Heart right ventricle (tissue), 16 donors: Measurements from ENCODE around the gene USP31. TPM values are rescaled to one million over a fixed set of nuclear protein-coding genes. Genes with fewer than 3 reads are reported as not detected.

Experiments
- ATAC-seq, 8 donors: fragments of 200-7000 bp; cut with Tn5 transposase; one replicate each; pipeline ENCODE4 v1.9.1; 2020; ENCODE audit warnings: mild to moderate bottlenecking in 8 of 8, moderate library complexity in 8 of 8, moderate number of reproducible peaks in 1 of 8
- DNase-seq, 2 donors: peaks; one replicate each; pipeline ENCODE4 v3.0.0-alpha.2; 2020
- H3K27ac ChIP-seq, 10 donors: fragments of 200-600 bp; sonication (generic) in 2 of 10; one replicate each; pipeline versions ENCODE4 v1.5.0 to v1.8.0; 2020 to 2022; ENCODE audit warnings: mild to moderate bottlenecking in 3 of 10
- H3K27me3 ChIP-seq, 7 donors: fragments of 200-600 bp; one replicate each; pipeline ENCODE4 v1.8.0; 2021 to 2022; ENCODE audit warnings: mild to moderate bottlenecking in 2 of 7
- H3K36me3 ChIP-seq, 9 donors: fragments of 200-600 bp; sonication (generic) in 1 of 9; one replicate each; pipeline versions ENCODE4 v1.5.0 to v1.8.0; 2020 to 2022; ENCODE audit warnings: mild to moderate bottlenecking in 2 of 9
- H3K4me1 ChIP-seq, 9 donors: fragments of 200-600 bp; sonication (generic) in 1 of 9; one replicate each; pipeline versions ENCODE4 v1.5.0 to v1.8.0; 2020 to 2022; ENCODE audit warnings: mild to moderate bottlenecking in 4 of 9
- H3K4me3 ChIP-seq, 10 donors: fragments of 200-600 bp; sonication (generic) in 2 of 10; one replicate each; pipeline versions ENCODE4 v1.5.0 to v1.8.0; 2020 to 2022; ENCODE audit warnings: mild to moderate bottlenecking in 7 of 10, moderate library complexity in 2 of 10
- H3K9me3 ChIP-seq, 11 donors: fragments of 200-600 bp in 10 of 11; sonication (generic) in 2 of 11; one replicate each; pipeline versions ENCODE4 v1.5.0 to v1.8.0; 2013 to 2022; ENCODE audit warnings: mild to moderate bottlenecking in 2 of 11, control low read depth in 1 of 11, moderate library complexity in 1 of 11
- CTCF ChIP-seq, 9 donors: fragments of 200-600 bp; sonication (generic) in 2 of 9; IDR thresholded peaks; one replicate each; pipeline versions ENCODE4 v1.5.0 to v1.8.0; 2021 to 2022; ENCODE audit warnings: antibody characterized with exemption in 9 of 9, mild to moderate bottlenecking in 5 of 9, moderate library complexity in 1 of 9
- WGBS, 2 donors: extraction: QIAGEN DNeasy Blood & Tissue Kit; methylation state at CpG; one replicate each; pipeline ENCODE4 v1.1.7; 2013; ENCODE audit warnings: inconsistent platforms in 1 of 2; 5-methylcytosine and 5-hydroxymethylcytosine counted together
- intact Hi-C, 10 donors: fragments of 100-400 bp; cut with DNase I; formaldehyde crosslinking; loops; one replicate each; pipeline versions ENCODE4 v1.11.1 to v1.14.2; 2022
- polyA plus RNA-seq, 2 donors: library from polyadenylated mRNA; stranded (reverse); fragments of 200-250 nt; gene quantifications; one replicate each; pipeline ENCODE4 v1.2.3, GENCODE V29; 2013
- total RNA-seq, 10 donors: library from RNA; stranded (reverse); fragmentation: NEBNext Ultra II Directional in 3 of 10; extraction: Animal tissue kit (Norgen Biotek cat#: 25700) in 3 of 10; gene quantifications; one replicate each; pipeline versions ENCODE4 v1.2.1 to v1.2.4, GENCODE V29; 2021 to 2023
- donor health status: Arrhythmogenic right ventricular cardiomyopathy.
- donor health status: ischemic (EF 13 %, LVEDD 7.1; RV severe dilation, severe dysfunction).
- donor health status: healthy with polysubstance abuse.
- donor health status: DM: no; HTN: yes; CAD: no.
- donor health status: DM: no; HTN: no; CAD: no.
- donor health status: ischemic (EF 25% LVEDD 6.9; RV normal size, moderate dysfunction).
- donor health status: ischemic (EF 25% LVEDD 5.7; RV mildly dilated, moderate dysfunction).
- donor health status: healthy.
- donor health status: DM: yes; HTN: yes; CAD: no.
- donor health status: Ischemic cardiomyopathy.
- donor health status: ischemic (EF 35%, LVEDD 5.7; RV mildly dilated, moderate dysfunction).
- donor health status: nonischemic (EF 11% LVEDD 7.7; RV severe dilation, severe dysfunction).
- donor health status: DM: yes; HTN: yes; CAD: no.
- donor health status: PGD.
- donor health status: ischemic (EF 29% LVEDD 5.4; RV normal size, mild dysfunction).
- donor health status: nonischemic (EF 23%, LVEDD 6.1; RV moderate dilation, normal function).

Gene USP31
- total and polyA plus RNA-seq, 12 donors: 8.9 to 32.1 (median 22.4) TPM

DNA sequence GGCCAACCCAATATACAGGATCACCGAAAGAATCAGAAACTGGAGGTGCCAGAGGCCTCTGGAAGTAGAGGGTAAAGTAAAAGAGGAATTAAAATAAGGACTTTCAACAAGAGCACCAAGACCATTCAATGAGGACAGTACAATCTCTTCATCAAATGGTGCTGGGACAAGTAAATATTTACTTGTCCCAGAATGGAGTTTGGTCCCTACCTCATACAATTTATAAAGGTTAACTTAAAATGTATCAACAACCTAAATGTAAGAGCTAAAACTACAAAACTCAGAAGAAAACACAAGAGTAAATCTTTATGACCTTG lies 56.5 kb downstream of the USP31 start:
- DNase-seq: no peak
- H3K9me3 ChIP-seq: no peaks in the 10 kb centered on the region

DNA sequence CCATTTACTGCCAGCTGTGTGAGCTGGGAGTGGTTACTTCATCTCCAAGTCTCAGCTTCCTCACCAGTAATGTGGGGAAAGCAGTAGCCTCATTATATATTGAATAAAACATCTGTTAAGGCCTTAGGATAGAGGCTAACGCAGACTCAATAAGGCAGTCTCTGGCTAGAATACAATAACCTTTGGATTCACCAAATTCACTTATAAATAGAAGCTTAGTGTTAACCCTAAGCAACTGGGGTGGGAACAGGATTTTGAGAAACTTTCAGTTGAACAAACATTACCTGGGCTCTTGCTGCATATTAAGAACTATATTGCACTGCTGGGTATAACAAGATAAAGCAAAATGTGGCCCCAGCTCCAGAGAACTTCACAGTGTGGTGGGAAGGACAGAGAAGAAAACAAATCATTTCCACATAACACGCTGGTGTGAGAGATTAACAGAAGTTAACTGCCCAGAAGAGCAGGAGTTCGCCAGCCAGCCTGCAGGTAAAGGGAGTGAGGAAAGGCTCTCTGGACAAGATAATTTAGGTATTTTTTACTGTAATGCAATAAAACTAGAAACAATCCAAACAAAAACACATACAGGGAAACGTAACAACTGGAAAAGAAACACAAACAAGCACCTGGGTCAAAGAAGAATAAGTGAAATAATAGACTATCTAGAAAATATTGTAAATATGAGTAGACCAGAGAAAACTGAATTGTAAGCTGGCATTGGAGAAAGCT lies 57.0 kb downstream of the USP31 start:
- Histone ChIP-seq H3K9me3 (no peaks in the 10 kb centered on the region), H3K27me3 (no peaks in the 10 kb centered on the region), H3K27ac (no peak overlapping the region), H3K4me3 (no peak overlapping the region), H3K36me3 (peaks cover 0 to 66% (median 7%) of the 10 kb centered on the region in 9 donors), H3K4me1 (peaks cover 0 to 28% (median 6%) of the 10 kb centered on the region in 9 donors)
- intact Hi-C loops: no loop called here
- DNase-seq: no peak
- no peak for ATAC-seq
- TF ChIP-seq CTCF (IDR thresholded peaks at IDR 0.05): no peak
- 92 to 95% methylated on average over 4 of the region's 4 CpGs for WGBS, 2 donors

More for the DNA sequence above, 56.5 kb downstream of the USP31 start:
- no peaks in the 10 kb centered on the region for H3K27me3 ChIP-seq
- peaks cover 0 to 61% (median 7%) of the 10 kb centered on the region in 9 donors for H3K36me3 ChIP-seq
- no peak for ATAC-seq
- WGBS, 2 donors: 96 to 98% methylated on average over 1 of the region's 1 CpG
- peaks cover 0 to 25% (median 6%) of the 10 kb centered on the region in 9 donors for H3K4me1 ChIP-seq
- H3K27ac ChIP-seq: no peak overlapping the region
- intact Hi-C loops: no loop called here
- H3K4me3 ChIP-seq: no peak overlapping the region
- no peak for TF ChIP-seq CTCF (IDR thresholded peaks at IDR 0.05)

GRCh38 chr16:23089111-23089510 lies 60.1 kb downstream of the USP31 start:
- peaks cover 0 to 82% (median 13%) of the 10 kb centered on the region in 9 donors for H3K36me3 ChIP-seq

GRCh38 chr16:23088018-23088417 lies 61.2 kb downstream of the USP31 start:
- peak in 1 of 2 donors; percentile 38 for DNase-seq
- no peak overlapping the region for H3K4me3 ChIP-seq
- peaks cover 0 to 32% (median 6%) of the 10 kb centered on the region in 9 donors for H3K4me1 ChIP-seq
- TF ChIP-seq CTCF (IDR thresholded peaks at IDR 0.05): no peak
- 35 to 66% methylated on average over 4 of the region's 4 CpGs for WGBS, 2 donors
- no peaks in the 10 kb centered on the region for H3K27me3 ChIP-seq
- H3K36me3 ChIP-seq: peaks cover 0 to 79% (median 10%) of the 10 kb centered on the region in 9 donors
- peak overlapping the region in 7 of 10 donors; percentile 18 to 70 (median 49) for H3K27ac ChIP-seq
- H3K9me3 ChIP-seq: no peaks in the 10 kb centered on the region
- intact Hi-C loops: loop anchor here in 2 of 10 donors (5.0 to 10.0 kb wide), 3 partner anchors 54 to 347 kb away; partner anchors contain the start of gene USP31 (in 1 of the 2)
- ATAC-seq: peak; percentile 72 to 95 (median 91)

More at GRCh38 chr16:23089111-23089510, 60.1 kb downstream of the USP31 start:
- Histone ChIP-seq H3K27ac (no peak overlapping the region), H3K27me3 (no peaks in the 10 kb centered on the region), H3K9me3 (no peaks in the 10 kb centered on the region), H3K4me3 (no peak overlapping the region), H3K4me1 (peaks cover 0 to 28% (median 6%) of the 10 kb centered on the region in 9 donors)
- DNase-seq: no peak
- no peak for TF ChIP-seq CTCF (IDR thresholded peaks at IDR 0.05)
- intact Hi-C loops: loop anchor here in 2 of 10 donors (5.0 to 10.0 kb wide), 3 partner anchors 53 to 346 kb away; partner anchors contain the start of gene USP31 (in 1 of the 2)
- 95 to 97% methylated on average over 8 of the region's 8 CpGs for WGBS, 2 donors
- ATAC-seq: peak in 2 of 8 donors; percentile 8 to 26
